ENCODE results near the gene AQP12A. TPM values are rescaled to one million over a fixed set of nuclear protein-coding genes. Genes with fewer than 3 reads are reported as not detected.

The AQP12A gene
- total and polyA plus RNA-seq, 7 experiments from 2014 or later = not detected

DNA sequence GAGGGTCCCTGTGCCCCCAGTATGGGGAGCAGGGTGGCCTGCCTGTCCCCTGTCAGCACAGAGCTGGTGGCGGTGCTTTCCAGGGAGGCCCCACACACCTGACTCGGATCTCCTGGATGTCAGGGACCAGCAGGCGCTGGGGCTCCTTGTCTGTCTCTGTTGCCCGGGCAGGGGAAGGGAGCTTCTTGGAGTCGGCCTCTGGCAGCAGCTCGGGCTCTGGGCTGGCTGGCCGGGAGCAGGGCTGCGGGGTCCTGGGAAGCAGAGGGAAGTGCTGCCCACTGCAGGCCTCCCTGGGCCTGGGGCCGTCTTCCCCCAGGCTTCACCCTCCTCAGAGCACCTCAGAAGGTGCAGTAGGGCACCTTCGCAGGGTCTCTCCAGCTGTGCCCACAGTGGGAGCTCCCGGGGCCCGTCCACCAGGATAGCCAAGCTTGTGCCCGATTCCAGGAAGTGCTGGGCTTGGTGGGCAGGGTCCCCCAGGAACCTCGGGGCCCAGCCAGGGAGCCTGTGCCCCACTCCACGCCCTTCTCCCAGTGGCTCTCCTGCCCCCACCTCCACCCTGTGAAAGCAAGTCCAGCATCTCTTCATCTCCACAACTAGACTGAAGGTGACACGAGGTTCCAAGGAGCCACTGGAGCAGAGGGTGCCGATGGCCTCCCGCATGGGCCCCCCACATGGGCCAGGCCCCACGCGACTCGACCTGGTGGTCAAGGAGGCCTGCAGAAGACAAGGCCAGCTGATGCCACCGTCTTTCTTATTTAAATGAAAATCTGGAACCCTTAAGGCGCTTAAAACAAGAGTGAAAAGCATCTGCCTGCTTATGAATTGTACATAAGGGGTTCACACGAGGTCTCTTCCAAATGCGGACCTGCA, 28.2 kb downstream of the AQP12A start:
- Mint-ChIP-seq H3K36me3 (no peaks in the 10 kb centered on the region), H3K9me3 (no peaks in the 10 kb centered on the region), H3K27me3 (no peaks in the 10 kb centered on the region), H3K4me1 (no peaks in the 10 kb centered on the region), H3K4me3 (no peak overlapping the region), H3K27ac (no peak overlapping the region)
- ChIA-PET CTCF (no interaction called here), POLR2A (no interaction called here)
- intact Hi-C loops (cut with micrococcal nuclease) = no loop called here
- no peak for DNase-seq
- no peaks in the 10 kb centered on the region for H3K4me1 ChIP-seq (ENCODE audit: control insufficient read depth in 2 of 2, insufficient read depth in 2 of 2, low read length in 2 of 2)
- H3K27me3 ChIP-seq (ENCODE audit: control insufficient read depth in 2 of 2, insufficient read depth in 2 of 2, low read length in 2 of 2) = no peaks in the 10 kb centered on the region
- no peak overlapping the region for H3K4me3 ChIP-seq (ENCODE audit: low read length)
- H3K9me3 ChIP-seq (ENCODE audit: control insufficient read depth in 2 of 3, low read length in 3 of 3) = no peaks in the 10 kb centered on the region
- no peaks in the 10 kb centered on the region for H3K36me3 ChIP-seq (ENCODE audit: control insufficient read depth in 2 of 3, insufficient read depth in 3 of 3, low read length in 3 of 3)
- H3K27ac ChIP-seq (ENCODE audit: low read depth, low read length) = no peak overlapping the region
- ATAC-seq = no peak

DNA sequence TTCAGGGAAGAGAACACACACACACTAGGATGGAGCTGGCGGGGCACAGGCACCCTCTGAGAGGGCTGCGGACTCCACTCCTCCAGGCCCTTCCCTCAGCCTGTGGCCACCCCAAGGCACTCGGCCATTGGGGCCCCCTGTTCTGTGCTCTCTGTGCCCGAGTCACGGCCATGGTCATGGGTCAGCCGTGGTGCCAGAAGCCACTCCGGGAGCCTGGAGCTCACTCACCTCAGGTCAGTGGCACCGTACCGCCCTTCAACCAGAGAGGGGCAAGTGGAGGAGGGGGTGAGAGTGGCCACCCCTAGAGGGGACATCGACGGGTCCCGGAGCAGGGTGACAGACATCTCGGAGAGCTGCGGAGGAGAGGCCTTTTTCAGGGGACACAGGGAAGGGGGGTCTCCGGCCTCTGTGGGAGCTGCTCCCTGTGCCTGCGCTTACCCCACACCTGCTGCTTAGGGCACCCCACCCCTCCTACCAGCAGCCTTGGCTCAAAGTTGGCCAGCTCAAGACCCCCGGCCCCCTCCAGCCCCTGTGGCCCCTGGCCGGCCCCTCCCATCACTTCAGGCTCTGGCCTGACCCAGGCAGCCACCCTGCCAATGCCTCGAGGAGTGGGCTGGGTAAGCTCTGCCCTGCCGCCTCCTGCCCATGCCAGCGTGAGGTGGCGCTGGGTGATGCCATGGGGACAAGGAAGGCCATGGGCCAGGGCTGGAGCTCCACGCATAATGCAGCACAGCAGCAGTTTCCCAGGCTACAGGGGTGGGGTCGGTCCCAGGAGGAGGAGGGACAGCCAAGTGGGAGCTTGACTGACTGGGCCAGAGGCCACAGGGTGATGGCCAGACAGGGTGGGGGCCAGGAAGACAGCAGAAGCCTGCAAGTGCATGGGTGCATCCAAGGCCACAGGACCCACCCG, 29.3 kb downstream of the AQP12A start:
- Histone ChIP-seq H3K4me3 (ENCODE audit: low read length) (no peak overlapping the region), H3K9me3 (ENCODE audit: control insufficient read depth in 2 of 3, low read length in 3 of 3) (no peaks in the 10 kb centered on the region), H3K36me3 (ENCODE audit: control insufficient read depth in 2 of 3, insufficient read depth in 3 of 3, low read length in 3 of 3) (no peaks in the 10 kb centered on the region), H3K27me3 (ENCODE audit: control insufficient read depth in 2 of 2, insufficient read depth in 2 of 2, low read length in 2 of 2) (no peaks in the 10 kb centered on the region), H3K27ac (ENCODE audit: low read depth, low read length) (no peak overlapping the region), H3K4me1 (ENCODE audit: control insufficient read depth in 2 of 2, insufficient read depth in 2 of 2, low read length in 2 of 2) (no peaks in the 10 kb centered on the region)
- no peaks in the 10 kb centered on the region for H3K27me3 Mint-ChIP-seq
- no peak overlapping the region for H3K4me3 Mint-ChIP-seq
- H3K36me3 Mint-ChIP-seq = no peaks in the 10 kb centered on the region
- intact Hi-C loops (cut with micrococcal nuclease) = no loop called here
- ATAC-seq (no peak), DNase-seq (no peak)
- ChIA-PET POLR2A (no interaction called here), CTCF (no interaction called here)
- no peaks in the 10 kb centered on the region for H3K4me1 Mint-ChIP-seq
- no peak overlapping the region for H3K27ac Mint-ChIP-seq
- H3K9me3 Mint-ChIP-seq = no peaks in the 10 kb centered on the region

DNA sequence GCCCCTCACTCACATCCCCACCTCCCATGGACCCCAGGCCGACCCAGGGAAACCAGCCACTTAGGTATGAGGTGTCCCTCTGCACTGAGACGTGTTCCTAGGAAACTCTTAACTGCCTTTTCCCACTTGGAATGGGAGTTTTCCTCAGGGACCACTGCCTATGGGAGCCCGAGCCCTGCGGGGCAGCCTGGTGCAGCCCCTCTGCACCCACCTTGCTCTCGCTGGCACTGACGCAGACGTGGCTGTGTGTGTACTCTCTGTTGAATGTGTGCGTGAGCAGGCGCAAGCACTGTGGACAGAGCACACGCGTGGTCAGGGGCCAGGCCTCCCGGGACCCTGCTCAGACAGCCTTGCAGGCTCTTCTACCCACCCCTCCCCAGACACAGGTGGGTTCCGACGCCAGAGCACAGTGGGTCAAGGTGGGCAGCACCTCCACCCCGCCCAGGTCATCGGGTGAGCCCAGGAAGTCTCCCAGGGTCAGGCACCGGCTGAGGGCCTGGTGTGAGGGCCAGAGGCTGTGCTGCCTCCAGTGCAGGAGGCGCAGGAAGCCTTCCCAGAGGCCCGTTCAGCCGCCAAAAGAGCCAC, 30.0 kb downstream of the AQP12A start:
- no peaks in the 10 kb centered on the region for H3K9me3 ChIP-seq (ENCODE audit: control insufficient read depth in 2 of 3, low read length in 3 of 3)
- CTCF ChIA-PET = no interaction called here
- no peak overlapping the region for H3K27ac ChIP-seq (ENCODE audit: low read depth, low read length)
- no peak overlapping the region for H3K27ac Mint-ChIP-seq
- H3K4me3 ChIP-seq (ENCODE audit: low read length) = no peak overlapping the region
- no peaks in the 10 kb centered on the region for H3K4me1 Mint-ChIP-seq
- DNase-seq (no peak), ATAC-seq (no peak)
- H3K27me3 ChIP-seq (ENCODE audit: control insufficient read depth in 2 of 2, insufficient read depth in 2 of 2, low read length in 2 of 2) = no peaks in the 10 kb centered on the region
- H3K4me3 Mint-ChIP-seq = no peak overlapping the region
- intact Hi-C loops (cut with micrococcal nuclease) = no loop called here
- H3K4me1 ChIP-seq (ENCODE audit: control insufficient read depth in 2 of 2, insufficient read depth in 2 of 2, low read length in 2 of 2) = no peaks in the 10 kb centered on the region
- H3K36me3 ChIP-seq (ENCODE audit: control insufficient read depth in 2 of 3, insufficient read depth in 3 of 3, low read length in 3 of 3) = no peaks in the 10 kb centered on the region
- H3K9me3 Mint-ChIP-seq = no peaks in the 10 kb centered on the region
- H3K36me3 Mint-ChIP-seq = no peaks in the 10 kb centered on the region
- H3K27me3 Mint-ChIP-seq = no peaks in the 10 kb centered on the region
- POLR2A ChIA-PET = no interaction called here

DNA sequence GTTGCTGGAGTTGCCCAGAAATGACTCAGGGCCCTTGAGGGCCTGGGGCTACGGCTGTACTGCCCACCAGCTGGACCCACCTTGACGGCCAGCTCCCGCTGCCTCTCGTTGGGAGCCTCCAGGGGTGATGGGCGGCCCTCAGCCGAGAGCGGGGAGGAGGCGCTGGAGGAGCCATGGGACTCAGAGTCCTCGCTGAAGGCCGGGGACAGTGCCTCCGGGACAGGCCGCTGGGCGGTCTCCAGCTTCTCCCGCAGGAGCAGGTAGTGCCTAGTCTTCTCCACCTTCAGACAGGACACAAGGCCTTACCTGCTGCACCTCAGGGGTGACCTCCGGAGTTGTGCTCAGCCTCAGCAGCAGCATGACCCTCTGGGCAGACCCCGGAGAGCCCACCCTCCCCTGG, 30.7 kb downstream of the AQP12A start:
- Histone ChIP-seq H3K9me3 (ENCODE audit: control insufficient read depth in 2 of 3, low read length in 3 of 3) (no peaks in the 10 kb centered on the region), H3K27ac (ENCODE audit: low read depth, low read length) (no peak overlapping the region), H3K27me3 (ENCODE audit: control insufficient read depth in 2 of 2, insufficient read depth in 2 of 2, low read length in 2 of 2) (no peaks in the 10 kb centered on the region), H3K36me3 (ENCODE audit: control insufficient read depth in 2 of 3, insufficient read depth in 3 of 3, low read length in 3 of 3) (no peaks in the 10 kb centered on the region), H3K4me1 (ENCODE audit: control insufficient read depth in 2 of 2, insufficient read depth in 2 of 2, low read length in 2 of 2) (no peaks in the 10 kb centered on the region), H3K4me3 (ENCODE audit: low read length) (no peak overlapping the region)
- Mint-ChIP-seq H3K27ac (no peak overlapping the region), H3K36me3 (no peaks in the 10 kb centered on the region), H3K27me3 (no peaks in the 10 kb centered on the region), H3K4me3 (no peak overlapping the region), H3K4me1 (no peaks in the 10 kb centered on the region), H3K9me3 (no peaks in the 10 kb centered on the region)
- ChIA-PET CTCF (interaction anchor here (1.0 kb wide), 1 partner anchor 208 kb away, joined by 3 read pairs; no protein-coding TSS in a partner anchor), POLR2A (no interaction called here)
- intact Hi-C loops (cut with micrococcal nuclease) = no loop called here
- ATAC-seq = no peak
- DNase-seq = no peak

DNA sequence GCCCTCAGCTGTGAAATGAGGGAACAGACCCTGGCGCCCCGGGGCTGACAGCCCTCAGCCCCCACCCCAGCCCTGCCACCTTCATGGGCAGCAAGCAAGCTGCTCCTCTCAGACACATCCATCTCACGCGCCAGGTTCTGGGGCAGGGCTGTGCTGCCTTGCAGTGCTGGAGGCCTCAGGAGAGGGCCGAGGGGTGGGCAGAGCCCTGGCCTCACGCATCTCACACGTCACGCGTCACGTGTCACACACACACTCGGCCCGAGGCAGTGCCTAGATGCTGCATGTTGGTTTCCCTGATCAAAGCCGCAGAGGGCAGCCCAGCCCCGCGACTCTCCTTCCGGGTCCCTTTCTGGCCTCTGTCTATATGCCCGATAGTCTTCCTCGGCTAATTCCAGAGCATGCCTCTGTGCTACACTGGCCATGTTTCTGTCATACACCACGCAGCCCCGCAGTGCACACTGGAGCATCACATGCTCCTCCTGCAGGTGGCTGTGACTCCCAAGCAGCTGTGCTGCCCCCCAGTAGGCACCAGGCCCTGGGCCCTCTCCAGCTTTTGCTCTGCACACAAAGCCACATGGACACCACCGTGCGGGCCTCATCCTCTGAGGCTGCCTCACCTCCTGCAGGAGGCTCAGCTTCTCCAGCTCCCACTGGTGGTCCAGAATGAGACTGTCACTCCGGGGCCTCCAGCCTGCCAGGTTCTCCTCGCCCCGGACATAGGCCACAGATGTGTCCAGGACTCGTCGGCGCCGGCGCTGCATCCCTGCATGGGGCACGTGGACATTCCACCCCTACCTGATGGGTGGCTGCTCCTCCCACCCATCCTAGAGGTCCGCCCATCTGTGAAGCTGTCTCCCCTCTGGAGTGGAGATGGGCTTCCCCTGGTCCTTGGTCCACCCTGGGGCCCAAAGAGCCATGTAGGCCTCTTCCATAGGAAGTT, 31.4 kb downstream of the AQP12A start:
- Histone ChIP-seq H3K4me1 (ENCODE audit: control insufficient read depth in 2 of 2, insufficient read depth in 2 of 2, low read length in 2 of 2) (no peaks in the 10 kb centered on the region), H3K27me3 (ENCODE audit: control insufficient read depth in 2 of 2, insufficient read depth in 2 of 2, low read length in 2 of 2) (no peaks in the 10 kb centered on the region), H3K36me3 (ENCODE audit: control insufficient read depth in 2 of 3, insufficient read depth in 3 of 3, low read length in 3 of 3) (no peaks in the 10 kb centered on the region), H3K27ac (ENCODE audit: low read depth, low read length) (no peak overlapping the region), H3K4me3 (ENCODE audit: low read length) (no peak overlapping the region), H3K9me3 (ENCODE audit: control insufficient read depth in 2 of 3, low read length in 3 of 3) (no peaks in the 10 kb centered on the region)
- intact Hi-C loops (cut with micrococcal nuclease) = no loop called here
- ChIA-PET CTCF (interaction anchor here (1.0 kb wide), 1 partner anchor 209 kb away, joined by 3 read pairs; no protein-coding TSS in a partner anchor), POLR2A (no interaction called here)
- DNase-seq = no peak
- no peaks in the 10 kb centered on the region for H3K27me3 Mint-ChIP-seq
- no peaks in the 10 kb centered on the region for H3K9me3 Mint-ChIP-seq
- no peak overlapping the region for H3K4me3 Mint-ChIP-seq
- H3K4me1 Mint-ChIP-seq = no peaks in the 10 kb centered on the region
- H3K27ac Mint-ChIP-seq = no peak overlapping the region
- no peaks in the 10 kb centered on the region for H3K36me3 Mint-ChIP-seq
- no peak for ATAC-seq

DNA sequence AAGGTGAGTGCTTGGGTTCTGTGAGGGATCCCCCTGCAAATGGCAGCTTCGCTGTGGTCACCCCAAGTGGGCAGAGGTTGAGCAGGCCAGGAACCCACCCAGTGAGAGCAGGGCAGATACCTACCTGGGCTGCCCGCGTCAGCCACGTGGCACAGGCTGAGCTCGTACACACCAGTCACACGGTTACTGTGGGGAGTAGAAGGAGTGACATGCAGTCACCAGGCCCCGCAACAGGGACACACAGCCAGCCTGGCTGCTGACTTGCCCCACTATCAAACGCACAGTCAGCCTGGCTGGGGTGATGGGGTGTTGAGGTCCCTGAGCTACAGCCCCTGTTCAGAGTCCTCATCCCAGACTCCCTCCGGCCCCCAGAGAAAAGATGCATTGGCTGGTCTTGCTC, 32.2 kb downstream of the AQP12A start:
- Histone ChIP-seq H3K27ac (ENCODE audit: low read depth, low read length) (no peak overlapping the region), H3K27me3 (ENCODE audit: control insufficient read depth in 2 of 2, insufficient read depth in 2 of 2, low read length in 2 of 2) (no peaks in the 10 kb centered on the region), H3K4me1 (ENCODE audit: control insufficient read depth in 2 of 2, insufficient read depth in 2 of 2, low read length in 2 of 2) (no peaks in the 10 kb centered on the region), H3K9me3 (ENCODE audit: control insufficient read depth in 2 of 3, low read length in 3 of 3) (no peaks in the 10 kb centered on the region), H3K4me3 (ENCODE audit: low read length) (no peak overlapping the region), H3K36me3 (ENCODE audit: control insufficient read depth in 2 of 3, insufficient read depth in 3 of 3, low read length in 3 of 3) (no peaks in the 10 kb centered on the region)
- Mint-ChIP-seq H3K4me3 (no peak overlapping the region), H3K4me1 (no peaks in the 10 kb centered on the region), H3K9me3 (no peaks in the 10 kb centered on the region), H3K36me3 (no peaks in the 10 kb centered on the region), H3K27me3 (no peaks in the 10 kb centered on the region), H3K27ac (no peak overlapping the region)
- intact Hi-C loops (cut with micrococcal nuclease) = no loop called here
- no peak for ATAC-seq
- DNase-seq = no peak
- ChIA-PET POLR2A (no interaction called here), CTCF (no interaction called here)
